ENCODE results near the gene CNTNAP2.

GRCh38 chr7:146423446-146423845, 306.8 kb downstream of the CNTNAP2 start:
- TF ChIP-seq POLR2A (IDR thresholded peaks at IDR 0.05) (no peak), CTCF (IDR thresholded peaks at IDR 0.05) (no peak), EP300 (IDR thresholded peaks at IDR 0.05) (no peak)

Measured in tibial nerve (tissue), 4 donors.